Nucleus accumbens (tissue), 56 donors: Measurements from ENCODE around the gene LAMA1.

Experiments
- DNase-seq, 56 donors: peaks; one replicate each; lab custom pipeline; 2025; lab: John Stamatoyannopoulos, UW

LAMA1 gene

DNA sequence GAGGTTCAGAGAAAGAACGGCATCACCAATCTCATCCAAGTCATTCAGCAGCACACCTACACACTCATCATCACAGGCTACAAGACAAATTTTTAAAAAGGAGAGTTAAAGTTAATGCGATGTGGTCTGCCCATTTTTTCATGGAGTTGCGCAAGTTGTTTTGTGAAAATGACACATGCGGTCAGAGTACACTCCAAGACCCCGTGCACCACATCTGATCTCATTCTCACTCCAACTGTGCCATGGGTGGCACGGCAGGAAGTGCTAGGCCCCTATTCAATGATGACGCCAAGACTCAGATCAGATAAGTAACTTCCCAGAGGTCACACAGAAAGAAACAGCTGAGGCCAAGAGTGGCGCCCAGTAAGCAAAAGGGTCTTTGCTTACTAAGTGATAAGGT, 119.8 kb downstream of the LAMA1 start:
- DNase-seq: no peak

DNA sequence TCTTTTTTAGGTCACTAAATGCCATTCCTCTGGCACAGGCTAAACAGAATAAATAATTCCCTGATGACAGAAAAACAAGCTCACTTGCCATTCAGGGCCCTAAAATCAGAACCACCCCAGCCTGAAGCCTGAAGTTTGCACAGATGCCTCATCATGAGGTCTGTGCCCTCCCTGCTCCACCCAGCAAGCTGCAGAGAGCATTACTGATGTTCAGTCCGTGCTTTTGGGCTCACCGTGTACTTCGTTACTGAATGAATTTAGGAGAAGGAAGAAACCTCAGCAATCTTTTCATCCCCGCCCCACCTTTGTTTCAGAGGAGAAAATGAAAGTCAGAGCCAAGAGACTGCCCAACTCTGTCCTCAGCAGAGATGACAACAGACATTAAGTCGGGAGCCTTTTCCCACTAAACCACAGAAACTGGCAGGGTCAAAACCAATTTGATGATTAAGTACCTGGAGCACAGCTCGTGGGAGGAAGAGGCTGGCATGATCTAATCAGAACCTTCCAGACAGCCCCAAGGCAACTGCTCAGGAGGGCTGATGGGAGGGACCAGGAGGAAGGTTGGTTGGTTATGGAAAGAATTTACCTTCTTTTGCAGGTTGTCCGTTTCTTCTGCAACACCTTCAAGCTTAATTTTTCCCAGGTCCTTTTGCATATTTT, 122.7 kb downstream of the LAMA1 start:
- DNase-seq: no peak

DNA sequence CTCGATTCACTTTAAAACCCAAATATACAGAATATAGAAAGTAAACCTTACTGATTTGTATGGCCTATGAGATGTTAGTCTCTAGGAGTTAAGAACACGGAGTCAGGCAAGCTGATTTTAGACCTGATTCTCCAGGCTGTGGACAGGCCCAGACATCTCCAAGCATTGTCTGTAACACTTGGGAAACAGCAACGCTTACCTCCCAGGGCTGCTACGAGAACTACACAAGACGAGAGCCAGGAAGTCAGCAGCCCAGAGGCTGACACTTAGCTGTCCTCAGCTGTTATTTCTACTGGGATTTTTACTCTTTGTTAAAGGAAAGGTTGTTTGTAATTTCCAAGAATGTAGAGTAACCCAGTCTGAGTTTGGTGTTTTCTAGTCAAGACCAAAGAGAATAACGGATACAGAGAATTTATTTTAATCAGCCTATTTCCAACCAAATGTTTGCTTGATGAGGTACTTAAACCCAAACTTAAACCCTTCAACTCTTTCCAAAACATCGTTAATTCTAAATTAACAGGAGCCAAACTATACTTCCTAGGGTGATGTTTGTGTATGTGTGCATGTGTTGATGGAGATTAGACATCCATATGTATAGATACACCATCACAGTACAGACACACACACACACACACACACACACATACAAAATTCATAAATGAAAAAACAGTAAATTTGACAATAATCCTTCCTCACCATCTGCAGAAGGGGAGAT, 123.4 kb downstream of the LAMA1 start:
- no peak for DNase-seq

DNA sequence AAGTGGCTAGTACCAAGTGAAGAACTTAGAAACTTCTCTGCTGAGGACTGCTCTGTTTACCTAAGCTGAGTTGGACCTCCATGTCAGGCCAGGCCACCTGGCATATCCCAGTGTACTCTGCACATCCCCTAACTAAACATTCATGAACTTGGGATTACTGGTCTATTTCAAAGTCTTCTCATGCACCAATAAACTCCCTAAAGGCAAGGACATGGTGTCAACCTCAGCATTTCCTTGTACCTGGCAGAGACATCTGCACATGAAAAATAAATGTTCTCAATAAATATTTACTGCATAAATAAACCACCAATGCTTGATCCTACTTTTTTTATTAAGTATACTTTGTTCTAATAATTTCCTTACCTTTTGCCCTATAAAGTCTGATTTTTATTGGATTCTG, 124.8 kb downstream of the LAMA1 start:
- DNase-seq: no peak

DNA sequence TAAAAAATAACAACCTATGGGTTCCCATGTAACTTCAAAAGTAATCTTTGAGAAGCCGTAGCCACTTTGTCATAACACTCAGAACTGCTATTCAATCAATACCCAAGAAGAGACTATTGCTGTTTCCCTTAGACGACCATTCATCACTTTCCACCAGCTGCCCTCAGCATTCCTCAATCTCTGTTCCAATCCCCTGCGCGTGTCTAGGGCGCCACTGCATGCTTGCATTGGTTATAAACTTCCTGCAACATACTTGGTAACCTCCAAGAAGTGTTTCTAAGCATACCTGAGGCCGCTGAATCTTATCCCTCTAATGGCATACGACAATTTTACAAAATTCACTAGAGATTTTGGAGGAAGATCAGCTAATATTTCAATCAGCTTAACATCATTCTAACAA, 134.2 kb downstream of the LAMA1 start:
- DNase-seq: no peak

DNA sequence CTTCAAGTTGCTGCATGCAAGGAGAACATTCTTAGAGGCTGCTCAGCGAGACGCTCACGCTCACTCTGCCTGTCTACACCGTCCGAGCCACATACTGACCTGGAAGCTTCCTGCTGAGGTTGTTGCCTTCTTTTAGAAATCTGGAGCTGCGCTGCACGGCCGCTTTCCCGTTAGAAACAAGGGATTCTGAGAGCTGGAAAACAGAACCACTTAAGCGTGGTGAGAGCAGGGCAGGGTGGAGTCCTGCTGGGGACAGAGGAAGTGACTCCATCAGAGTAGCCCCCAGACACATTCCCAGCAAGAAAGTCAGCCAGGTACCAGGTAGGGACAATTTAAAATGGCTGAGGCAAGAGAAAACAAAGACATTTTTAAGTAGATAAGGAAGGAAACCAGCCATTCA, 135.2 kb downstream of the LAMA1 start:
- DNase-seq: no peak

DNA sequence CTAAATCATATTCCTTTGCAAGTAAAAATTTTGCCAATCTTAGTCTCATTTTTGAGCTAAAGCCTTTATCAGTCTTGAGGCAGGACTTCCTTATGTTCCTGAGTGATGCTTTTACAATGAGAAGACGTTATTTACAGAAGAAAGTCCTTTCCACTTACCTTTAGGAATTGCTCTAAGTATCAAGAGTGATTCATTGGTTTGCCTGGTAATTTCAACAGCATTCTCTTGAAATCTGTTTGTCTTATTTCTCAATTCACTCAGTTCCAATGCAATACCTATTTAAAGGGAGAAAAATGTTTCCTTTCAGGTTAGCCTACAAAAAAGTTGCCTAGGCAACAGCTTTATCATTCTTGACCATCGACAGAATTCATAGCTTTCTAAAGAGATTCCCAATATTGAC, 137.2 kb downstream of the LAMA1 start:
- DNase-seq: no peak

DNA sequence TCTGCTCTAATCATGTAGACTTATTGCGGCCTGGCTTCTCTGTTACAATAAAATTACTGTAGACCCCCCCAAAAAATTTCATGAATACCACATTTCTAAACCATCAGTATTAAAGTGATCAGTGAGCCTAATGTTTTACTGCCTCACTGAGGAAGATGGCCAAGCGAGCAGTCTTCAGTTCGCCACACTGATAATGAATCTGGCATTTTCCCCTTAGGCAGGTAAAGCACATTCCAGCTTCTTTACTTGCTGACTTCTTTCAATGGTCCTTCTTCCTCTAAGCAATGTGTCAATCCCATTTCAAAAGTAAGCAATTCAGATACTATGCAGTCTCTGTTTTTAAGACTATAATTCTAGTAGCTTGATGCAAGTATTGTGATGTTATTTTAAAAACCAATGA, 137.6 kb downstream of the LAMA1 start:
- no peak for DNase-seq

DNA sequence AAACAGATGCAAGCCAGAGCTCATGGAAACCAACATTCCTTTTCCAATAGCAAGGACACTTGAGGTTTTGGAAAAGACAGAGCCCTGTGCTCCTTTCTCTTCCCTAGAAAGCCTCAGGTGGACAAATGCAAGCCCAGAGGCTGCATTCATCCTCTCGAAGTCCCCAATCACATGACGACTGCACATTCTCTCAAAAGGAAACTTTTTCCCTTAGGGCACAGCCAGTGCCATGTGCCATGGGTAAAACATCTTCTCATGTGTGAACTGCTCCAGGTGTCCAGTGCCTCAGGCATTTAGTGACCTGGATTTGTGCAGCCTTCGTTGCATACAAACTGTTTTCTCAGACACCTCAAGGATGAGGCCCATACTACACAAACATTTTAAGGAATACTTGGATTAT, 140.7 kb downstream of the LAMA1 start:
- DNase-seq: no peak

DNA sequence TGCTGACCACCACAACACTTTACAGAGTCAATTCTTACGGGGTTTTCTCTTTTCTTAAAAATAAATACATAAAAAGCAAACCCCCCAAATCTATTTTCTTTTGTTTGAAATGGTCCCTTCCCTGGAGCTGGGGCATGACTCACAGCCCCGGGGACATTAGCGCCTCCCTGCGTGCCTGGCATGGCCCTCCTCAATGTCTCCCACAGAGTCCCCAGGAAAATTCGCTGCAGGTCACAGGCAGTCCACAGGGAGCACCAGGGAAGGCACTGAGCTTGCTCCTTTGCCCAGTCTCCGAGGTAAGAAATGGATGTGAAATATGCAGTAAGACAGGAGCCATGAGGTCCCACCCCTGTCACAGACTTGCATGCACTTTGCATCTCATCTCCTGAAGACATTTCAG, 142.5 kb downstream of the LAMA1 start:
- no peak for DNase-seq

DNA sequence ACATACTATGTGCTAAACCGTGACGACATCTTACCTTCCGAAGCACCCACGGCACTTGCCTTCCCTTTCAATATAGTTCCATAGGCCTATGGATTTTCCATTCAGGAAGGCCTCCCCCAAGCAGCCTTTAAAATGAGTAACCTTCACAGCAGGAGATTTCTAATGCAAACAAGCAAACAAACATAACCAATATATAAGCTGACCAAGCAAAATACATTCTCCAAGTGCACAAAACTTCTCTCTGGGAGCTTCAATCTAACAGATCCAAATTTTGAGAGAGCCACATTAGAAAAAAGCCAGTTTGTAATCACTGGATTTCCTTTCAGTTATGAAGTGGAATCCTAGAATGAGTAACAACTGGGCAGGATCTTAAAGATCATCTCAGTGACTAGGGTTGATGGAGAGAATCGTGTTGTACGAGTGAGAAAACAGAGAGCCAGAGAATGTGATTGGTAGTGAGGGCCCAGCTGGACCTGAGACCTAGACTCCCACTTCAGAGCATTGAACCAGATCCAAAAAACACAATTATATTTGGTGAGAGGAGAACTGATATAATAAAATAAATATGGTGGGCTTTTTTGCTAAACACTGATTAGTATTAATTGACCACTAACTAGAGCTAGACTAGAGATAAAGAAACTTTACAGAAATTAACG, 145.6 kb downstream of the LAMA1 start:
- DNase-seq: no peak

DNA sequence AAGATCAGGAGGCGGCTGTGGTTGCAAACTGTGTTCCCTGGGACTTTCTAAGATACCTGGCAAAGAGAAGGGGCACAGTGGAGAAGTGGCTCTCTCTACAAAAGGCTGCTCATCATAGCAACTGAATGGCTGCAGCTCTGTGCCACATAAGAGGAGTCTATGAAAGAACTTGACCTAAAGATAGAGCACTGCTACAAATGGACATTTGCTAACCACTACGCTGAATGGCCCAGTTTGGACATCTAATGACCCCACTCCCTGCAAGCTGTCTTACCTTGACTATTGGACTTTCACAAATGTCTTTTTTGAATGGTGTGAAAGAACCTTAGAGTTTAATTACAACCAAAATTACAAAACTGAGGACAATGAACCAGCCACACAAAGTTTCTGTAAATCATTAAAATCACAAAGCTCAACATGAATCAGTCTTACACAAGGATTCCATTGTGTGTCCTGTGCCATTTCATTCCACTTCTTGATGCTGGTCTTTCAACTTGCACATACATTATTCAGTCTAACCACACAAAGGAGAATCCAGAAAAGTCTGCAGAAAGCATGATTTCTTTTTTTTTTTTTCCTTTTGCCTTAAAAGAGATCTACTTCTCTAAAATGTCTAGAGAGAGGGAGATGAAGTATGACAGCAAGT, 154.0 kb downstream of the LAMA1 start:
- no peak for DNase-seq

DNA sequence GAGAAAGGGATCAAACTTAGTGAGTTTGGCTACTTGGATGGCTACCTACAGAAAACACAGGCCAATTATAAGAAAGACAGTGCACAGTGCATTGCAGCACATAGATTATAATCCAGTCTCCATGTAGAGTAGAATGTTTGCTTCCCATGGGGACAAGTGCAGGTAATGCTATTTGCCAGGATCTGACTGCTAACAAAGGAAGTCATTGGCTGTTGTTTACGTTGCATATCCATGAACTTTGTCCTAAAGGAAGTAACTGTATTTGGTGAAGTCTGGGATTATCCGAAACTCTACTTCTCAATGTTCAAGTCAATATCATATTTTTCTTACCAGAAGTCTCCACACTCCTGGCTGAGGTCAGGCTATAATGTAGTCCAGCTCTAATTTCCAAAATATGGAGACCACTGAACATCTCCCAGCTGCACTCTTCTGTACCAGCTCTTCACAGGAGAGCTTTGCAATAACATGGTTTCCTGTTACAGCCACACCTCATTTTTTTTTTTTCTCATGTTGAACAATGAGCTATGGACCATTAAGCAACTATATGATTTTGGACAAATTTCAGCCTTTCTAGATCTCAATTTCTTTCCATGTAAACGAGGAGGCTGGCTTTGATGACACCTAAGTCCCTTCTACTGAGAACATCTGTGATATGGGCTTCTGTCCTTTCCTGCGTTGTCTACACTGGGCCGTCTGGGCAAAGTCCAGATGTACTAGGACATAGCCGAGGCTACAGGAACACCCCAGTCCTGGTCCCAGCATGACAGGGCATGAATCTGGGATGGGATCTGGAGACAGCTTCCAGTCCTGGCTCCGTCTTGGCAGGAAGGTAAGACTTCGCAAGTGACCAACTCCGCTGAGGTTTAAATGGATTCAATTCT, 154.8 kb downstream of the LAMA1 start:
- DNase-seq: no peak

DNA sequence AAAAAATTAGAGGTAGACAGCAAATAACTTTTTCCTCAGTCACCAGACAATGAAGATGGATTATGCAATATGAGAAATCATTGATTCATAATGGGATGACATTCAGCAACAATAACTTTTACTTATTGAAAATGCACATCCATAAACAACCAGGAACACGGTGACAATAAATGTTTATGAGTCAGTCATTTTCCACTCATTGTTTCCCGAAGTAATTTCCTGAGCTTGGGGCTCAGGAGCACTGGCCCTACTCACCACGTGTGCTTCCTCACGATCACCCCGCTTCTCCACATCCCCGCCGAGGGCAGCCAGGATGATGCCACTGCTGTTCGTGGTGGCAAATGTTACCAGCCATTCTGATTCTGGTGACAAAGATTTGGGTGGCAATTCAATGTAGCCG, 156.3 kb downstream of the LAMA1 start:
- DNase-seq: no peak

DNA sequence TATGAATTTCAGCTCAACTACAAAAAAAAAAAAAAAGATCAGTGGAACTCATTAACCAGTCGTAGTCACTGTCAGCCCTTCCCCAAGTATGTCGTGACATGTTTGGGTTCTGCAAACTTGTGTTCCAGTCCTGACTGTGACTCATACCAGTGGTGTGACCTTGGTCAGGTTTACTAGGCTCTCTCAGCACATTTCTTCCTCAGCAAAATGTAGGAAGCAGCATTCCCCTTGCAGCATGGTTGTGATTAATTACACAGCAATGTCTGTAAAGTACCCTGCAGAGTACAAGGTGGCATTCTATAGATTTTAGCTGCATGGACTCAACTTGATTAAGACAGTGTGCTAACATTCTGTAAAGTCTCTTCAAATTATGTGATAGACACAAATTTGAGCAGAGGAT, 156.9 kb downstream of the LAMA1 start:
- no peak for DNase-seq

DNA sequence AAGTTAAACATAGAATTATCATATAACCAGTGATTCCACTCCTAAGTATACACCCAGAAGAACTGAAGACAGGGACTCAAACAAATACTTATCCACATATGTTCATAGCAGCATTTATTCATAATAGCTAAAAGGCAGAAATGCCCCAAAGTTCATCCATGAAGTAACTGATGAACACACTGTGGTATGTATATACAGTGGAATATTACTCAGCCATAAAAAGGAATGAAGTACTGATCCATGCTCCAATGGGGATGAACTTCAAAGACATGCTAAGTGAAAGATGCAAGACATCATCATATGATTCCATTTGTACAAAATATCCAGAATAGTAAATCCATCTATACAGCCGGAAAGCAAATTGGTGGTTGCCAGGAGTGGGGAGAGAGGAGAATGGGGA, 157.5 kb downstream of the LAMA1 start:
- no peak for DNase-seq

DNA sequence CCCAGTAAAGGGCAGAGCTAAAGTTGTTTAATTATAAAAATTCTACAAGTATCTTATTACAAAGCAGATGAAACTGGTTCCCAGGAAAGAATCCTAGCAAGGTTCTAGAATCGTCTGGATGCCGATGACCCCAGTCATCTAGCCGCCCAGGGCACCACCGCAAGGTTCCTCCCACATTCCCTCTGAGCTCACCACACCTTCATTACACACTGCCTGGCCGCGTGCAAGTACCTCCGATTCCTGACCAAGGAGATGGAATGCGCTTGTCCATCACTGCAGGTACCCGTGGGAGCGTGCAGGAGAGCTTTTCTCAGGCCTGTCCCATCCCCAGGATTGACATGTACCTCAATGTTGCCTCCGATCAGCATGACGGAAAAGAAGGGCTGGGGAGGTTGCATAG, 158.5 kb downstream of the LAMA1 start:
- DNase-seq: no peak

DNA sequence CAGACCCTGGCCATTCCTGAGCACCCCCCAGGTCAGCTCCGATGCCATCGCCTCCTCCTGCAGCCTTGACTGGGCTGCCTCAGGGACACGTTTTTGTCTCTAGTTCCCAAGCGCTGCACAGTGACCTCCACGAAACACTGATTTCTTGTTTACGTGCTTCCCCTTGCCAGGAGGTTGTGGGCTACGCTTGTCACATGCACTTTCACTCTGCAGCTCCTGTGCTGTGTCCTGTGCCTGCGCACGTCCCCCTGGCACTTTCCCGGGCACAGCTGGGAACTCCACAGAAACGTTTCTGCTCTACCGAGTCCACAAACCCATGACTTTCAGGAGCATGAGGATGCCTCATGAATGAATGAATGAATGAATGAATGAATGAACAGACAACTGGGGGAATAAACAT, 160.6 kb downstream of the LAMA1 start:
- no peak for DNase-seq

DNA sequence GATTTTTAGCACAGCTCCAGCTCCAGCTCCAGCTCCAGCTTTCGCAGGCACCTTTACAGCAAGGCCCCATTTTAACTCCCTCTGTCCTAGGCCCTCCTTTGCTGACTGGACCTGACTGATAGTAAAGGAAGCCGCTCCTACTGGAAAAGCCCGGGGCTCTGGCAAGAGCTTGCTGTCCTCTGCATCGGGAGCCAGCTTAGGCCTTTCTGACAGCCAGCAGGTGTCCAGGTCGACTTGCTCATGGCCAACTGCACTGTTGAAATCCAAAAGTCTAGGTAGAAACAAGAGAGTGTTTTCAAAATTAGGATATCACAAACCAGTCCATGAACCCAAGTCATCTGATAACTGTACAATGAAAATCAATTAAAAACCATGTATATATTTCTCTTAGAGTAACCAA, 161.1 kb downstream of the LAMA1 start:
- no peak for DNase-seq

DNA sequence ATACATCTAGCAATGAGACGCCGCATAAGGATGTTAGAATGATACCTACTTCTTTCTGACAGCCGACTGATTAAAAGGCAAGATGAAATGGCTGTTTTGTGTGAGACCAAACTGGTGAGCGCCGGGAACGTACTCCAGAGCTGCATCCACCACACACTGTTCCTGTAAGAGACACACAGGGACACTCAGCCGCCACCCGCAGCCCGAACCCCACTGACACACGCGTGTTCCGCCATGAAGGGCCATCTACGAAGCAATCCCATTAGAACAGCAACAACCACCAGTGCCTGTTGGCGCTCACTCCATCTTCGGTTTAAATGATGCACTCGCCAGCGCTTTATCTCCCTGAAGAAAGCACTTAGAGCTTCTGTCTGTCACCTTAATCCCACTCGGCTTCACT, 162.3 kb downstream of the LAMA1 start:
- DNase-seq: no peak

DNA sequence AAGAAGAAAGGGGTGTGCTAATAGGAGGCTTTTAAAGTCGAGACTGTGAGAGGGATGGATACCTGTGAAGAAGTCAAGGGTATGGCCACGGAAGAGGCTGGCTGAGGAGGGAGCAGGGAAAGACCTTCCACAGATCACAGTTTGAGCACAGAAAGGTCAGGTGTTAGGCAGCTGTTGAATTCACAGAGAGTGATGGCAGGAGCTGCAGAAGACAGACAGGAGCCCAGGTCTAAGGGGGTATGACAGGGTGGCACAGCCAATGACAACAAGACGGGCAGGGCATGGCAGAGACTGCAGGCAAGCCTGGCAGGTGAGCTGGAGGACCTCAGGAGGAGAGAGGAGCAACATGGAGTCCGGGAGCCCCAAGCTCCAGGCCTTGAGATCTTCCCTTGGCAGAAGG, 163.1 kb downstream of the LAMA1 start:
- DNase-seq: no peak
